ENCODE measurements around the gene MGA. TPM values are rescaled to one million over a fixed set of nuclear protein-coding genes. Genes with fewer than 3 reads are reported as not detected.

Gene MGA
- total and polyA plus RNA-seq, 8 donors, result 2.1 to 75.2 (median 21.4) TPM

- Histone ChIP-seq H3K27ac (no peak overlapping the region), H3K27me3 (no peaks in the 10 kb centered on the region), H3K9me3 (no peaks in the 10 kb centered on the region), H3K4me3 (no peak overlapping the region), H3K4me1 (peaks cover 0 to 12% (median 0%) of the 10 kb centered on the region in 4 donors), H3K36me3 (no peaks in the 10 kb centered on the region)
- DNase-seq, result no peak
- intact Hi-C loops (cut with DNase I; ENCODE audit: low total_unique reads), result no loop called here
- TF ChIP-seq CTCF (IDR thresholded peaks at IDR 0.05) (no peak), POLR2AphosphoS5 (IDR thresholded peaks at IDR 0.05) (no peak), EP300 (IDR thresholded peaks at IDR 0.05) (no peak), POLR2A (IDR thresholded peaks at IDR 0.05) (no peak)
Measured at GRCh38 chr15:41647262-41647661, 12.9 kb upstream of the MGA start.

DNA sequence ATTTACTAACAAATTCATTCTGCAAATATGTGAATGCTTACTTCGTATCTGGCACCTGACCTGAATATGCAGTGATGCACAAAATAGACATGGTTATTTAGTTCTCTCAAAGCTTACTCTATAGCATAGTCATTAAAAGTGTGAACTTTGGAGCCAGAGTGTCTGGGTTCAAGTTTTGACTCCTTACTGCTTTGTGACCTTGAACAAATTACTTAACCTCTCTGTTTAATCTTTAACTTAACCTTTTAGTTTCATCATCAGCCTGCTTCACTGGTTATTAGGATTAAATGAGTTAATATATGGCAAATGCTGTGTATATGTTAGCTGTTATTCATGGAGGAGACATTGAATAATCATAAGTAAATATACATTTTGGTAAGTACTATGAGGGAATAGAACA lies 12.1 kb upstream of the MGA start:
- WGBS, 5 donors, result 83 to 90% (median 84%) methylated on average over 1 of the region's 1 CpG
- no peak overlapping the region for H3K4me3 ChIP-seq
- H3K27ac ChIP-seq, result no peak overlapping the region
- no peaks in the 10 kb centered on the region for H3K9me3 ChIP-seq
- DNase-seq, result no peak
- TF ChIP-seq EP300 (IDR thresholded peaks at IDR 0.05), result no peak
- TF ChIP-seq CTCF (IDR thresholded peaks at IDR 0.05), result no peak
- no peak for TF ChIP-seq POLR2A (IDR thresholded peaks at IDR 0.05)
- TF ChIP-seq POLR2AphosphoS5 (IDR thresholded peaks at IDR 0.05), result no peak
- no peaks in the 10 kb centered on the region for H3K27me3 ChIP-seq
- peaks cover 0 to 12% (median 0%) of the 10 kb centered on the region in 4 donors for H3K4me1 ChIP-seq
- intact Hi-C loops (cut with DNase I; ENCODE audit: low total_unique reads), result no loop called here
- no peaks in the 10 kb centered on the region for H3K36me3 ChIP-seq

DNA sequence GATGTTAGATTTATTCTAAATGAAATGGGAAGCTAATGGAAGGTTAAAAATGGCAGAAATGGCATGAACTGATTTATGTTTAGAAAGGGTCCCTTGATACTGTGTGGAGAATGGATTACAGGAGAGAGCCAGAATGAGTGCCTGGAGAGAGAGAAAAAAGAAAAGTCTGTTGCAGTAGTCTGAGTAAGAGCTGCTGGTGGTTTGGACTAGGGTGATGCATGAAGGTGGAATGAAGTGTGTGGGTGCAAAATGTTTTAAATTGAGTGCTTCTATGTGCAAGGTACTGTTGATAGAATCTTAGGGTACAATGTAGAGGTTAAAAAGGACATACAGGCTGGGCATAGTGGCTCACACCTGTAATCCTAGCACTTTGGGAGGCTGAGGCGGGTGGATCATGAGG lies 11.4 kb upstream of the MGA start:
- no peak overlapping the region for H3K4me3 ChIP-seq
- intact Hi-C loops (cut with DNase I; ENCODE audit: low total_unique reads), result no loop called here
- peaks cover 0 to 12% (median 0%) of the 10 kb centered on the region in 4 donors for H3K4me1 ChIP-seq
- DNase-seq, result no peak
- no peaks in the 10 kb centered on the region for H3K36me3 ChIP-seq
- H3K27ac ChIP-seq, result no peak overlapping the region
- WGBS, 5 donors, result 86 to 100% (median 94%) methylated on average over 1 of the region's 1 CpG
- H3K9me3 ChIP-seq, result no peaks in the 10 kb centered on the region
- TF ChIP-seq POLR2A (IDR thresholded peaks at IDR 0.05), result no peak
- no peak for TF ChIP-seq EP300 (IDR thresholded peaks at IDR 0.05)
- TF ChIP-seq CTCF (IDR thresholded peaks at IDR 0.05), result no peak
- no peak for TF ChIP-seq POLR2AphosphoS5 (IDR thresholded peaks at IDR 0.05)
- H3K27me3 ChIP-seq, result no peaks in the 10 kb centered on the region

DNA sequence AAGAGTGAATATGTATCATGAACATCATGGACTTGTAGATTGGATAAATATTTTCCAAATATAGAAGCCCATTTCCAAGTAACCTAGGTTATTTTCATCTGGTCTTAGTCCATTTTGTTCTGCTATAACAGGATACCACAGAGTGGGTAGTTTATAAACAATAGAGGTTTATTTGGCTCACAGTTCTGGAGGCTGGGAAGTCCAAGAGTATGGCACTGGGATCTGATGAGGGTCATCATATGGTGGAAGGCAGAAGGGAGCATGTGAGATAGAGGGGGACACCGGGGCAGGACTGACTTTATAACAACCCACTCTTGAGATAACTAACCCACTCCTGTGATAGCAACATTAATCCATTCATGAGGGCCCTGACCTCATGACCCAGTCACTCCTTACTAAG lies 9.4 kb upstream of the MGA start:
- Histone ChIP-seq H3K9me3 (no peaks in the 10 kb centered on the region), H3K36me3 (no peaks in the 10 kb centered on the region), H3K4me3 (no peak overlapping the region), H3K27ac (no peak overlapping the region), H3K27me3 (no peaks in the 10 kb centered on the region), H3K4me1 (peaks cover 0 to 12% (median 0%) of the 10 kb centered on the region in 4 donors)
- DNase-seq, result no peak
- TF ChIP-seq POLR2A (IDR thresholded peaks at IDR 0.05) (no peak), EP300 (IDR thresholded peaks at IDR 0.05) (no peak), POLR2AphosphoS5 (IDR thresholded peaks at IDR 0.05) (no peak), CTCF (IDR thresholded peaks at IDR 0.05) (no peak)
- WGBS, 5 donors, result 67 to 94% (median 81%) methylated on average over 1 of the region's 1 CpG
- intact Hi-C loops (cut with DNase I; ENCODE audit: low total_unique reads), result no loop called here

Data from stomach (tissue), 9 donors.